Skeletal muscle tissue (tissue), 4 donors: ENCODE results near the gene ANKMY1. TPM values are rescaled to one million over a fixed set of nuclear protein-coding genes. Genes with fewer than 3 reads are reported as not detected.
A peak's percentile ranks its signal among the peaks of the same experiment; 100 is the strongest.

Experiments
- H3K27ac ChIP-seq: one replicate; pipeline ENCODE4 v1.7.0; 2013; ENCODE audit warnings: mild to moderate bottlenecking, low read depth, low read length, inconsistent platforms
- H3K27me3 ChIP-seq, 3 donors: one replicate each; pipeline ENCODE4 v1.7.0; 2013; ENCODE audit warnings: low read length in 3 of 3; ENCODE audit not compliant: control insufficient read depth in 3 of 3, insufficient read depth in 3 of 3
- H3K36me3 ChIP-seq, 3 donors: one replicate each; pipeline ENCODE4 v1.7.0; 2013; ENCODE audit warnings: low read length in 3 of 3; ENCODE audit not compliant: control insufficient read depth in 3 of 3, insufficient read depth in 3 of 3
- H3K4me1 ChIP-seq, 3 donors: one replicate each; pipeline ENCODE4 v1.7.0; 2013; ENCODE audit warnings: low read length in 3 of 3, mild to moderate bottlenecking in 3 of 3; ENCODE audit not compliant: control insufficient read depth in 3 of 3, insufficient read depth in 3 of 3
- H3K4me3 ChIP-seq, 3 donors: one replicate each; pipeline ENCODE4 v1.7.0; 2013; ENCODE audit warnings: low read length in 3 of 3
- H3K9ac ChIP-seq, 3 donors: one replicate each; pipeline ENCODE4 v1.7.0; 2013; ENCODE audit warnings: low read length in 3 of 3, mild to moderate bottlenecking in 3 of 3, moderate library complexity in 2 of 3, low read depth in 1 of 3
- H3K9me3 ChIP-seq, 3 donors: one replicate each; pipeline ENCODE4 v1.7.0; 2013; ENCODE audit warnings: low read length in 3 of 3; ENCODE audit not compliant: control insufficient read depth in 3 of 3
- total RNA-seq: library from RNA; depleted of rRNA; stranded (reverse); fragments of >200 nt; gene quantifications from one replicate; pipeline ENCODE4 v1.2.3, GENCODE V29; 2014
- donor health status: Osteomylitis.

Gene ANKMY1
- total RNA-seq, 1 donor from 2014 or later: 5.2 TPM

DNA sequence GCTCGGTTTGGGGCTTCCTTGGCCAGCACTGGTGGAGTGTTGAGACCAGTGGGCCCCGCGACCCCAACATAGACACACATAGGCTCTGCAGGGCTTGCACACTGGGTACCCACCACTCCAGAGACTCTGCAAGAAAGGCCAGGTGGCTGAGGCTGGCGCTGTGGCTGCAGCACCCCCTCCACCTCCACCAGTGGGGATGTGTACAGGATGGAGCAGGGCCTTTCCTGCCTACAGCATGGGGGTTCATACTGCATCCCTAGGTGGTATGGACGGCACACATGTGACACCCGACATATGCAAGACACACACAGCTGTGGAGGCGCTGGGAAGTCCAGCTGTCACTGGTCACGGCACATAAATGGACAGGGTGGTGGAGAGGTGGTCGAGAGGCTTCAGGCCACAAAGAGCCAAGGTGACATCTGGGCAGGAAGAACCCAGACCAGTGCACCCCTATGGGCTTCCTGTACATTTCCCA lies 11.8 kb upstream of the ANKMY1 start:
- H3K9me3 ChIP-seq: no peaks in the 10 kb centered on the region
- no peaks in the 10 kb centered on the region for H3K27me3 ChIP-seq
- H3K36me3 ChIP-seq: peaks cover 1 to 11% (median 5%) of the 10 kb centered on the region in 3 donors
- H3K27ac ChIP-seq: no peak overlapping the region
- H3K9ac ChIP-seq: peak overlapping the region; percentile 47 to 88 (median 74)
- peak overlapping the region; percentile 79 to 83 (median 83) for H3K4me3 ChIP-seq
- peaks cover 35 to 54% (median 47%) of the 10 kb centered on the region in 3 donors for H3K4me1 ChIP-seq

DNA sequence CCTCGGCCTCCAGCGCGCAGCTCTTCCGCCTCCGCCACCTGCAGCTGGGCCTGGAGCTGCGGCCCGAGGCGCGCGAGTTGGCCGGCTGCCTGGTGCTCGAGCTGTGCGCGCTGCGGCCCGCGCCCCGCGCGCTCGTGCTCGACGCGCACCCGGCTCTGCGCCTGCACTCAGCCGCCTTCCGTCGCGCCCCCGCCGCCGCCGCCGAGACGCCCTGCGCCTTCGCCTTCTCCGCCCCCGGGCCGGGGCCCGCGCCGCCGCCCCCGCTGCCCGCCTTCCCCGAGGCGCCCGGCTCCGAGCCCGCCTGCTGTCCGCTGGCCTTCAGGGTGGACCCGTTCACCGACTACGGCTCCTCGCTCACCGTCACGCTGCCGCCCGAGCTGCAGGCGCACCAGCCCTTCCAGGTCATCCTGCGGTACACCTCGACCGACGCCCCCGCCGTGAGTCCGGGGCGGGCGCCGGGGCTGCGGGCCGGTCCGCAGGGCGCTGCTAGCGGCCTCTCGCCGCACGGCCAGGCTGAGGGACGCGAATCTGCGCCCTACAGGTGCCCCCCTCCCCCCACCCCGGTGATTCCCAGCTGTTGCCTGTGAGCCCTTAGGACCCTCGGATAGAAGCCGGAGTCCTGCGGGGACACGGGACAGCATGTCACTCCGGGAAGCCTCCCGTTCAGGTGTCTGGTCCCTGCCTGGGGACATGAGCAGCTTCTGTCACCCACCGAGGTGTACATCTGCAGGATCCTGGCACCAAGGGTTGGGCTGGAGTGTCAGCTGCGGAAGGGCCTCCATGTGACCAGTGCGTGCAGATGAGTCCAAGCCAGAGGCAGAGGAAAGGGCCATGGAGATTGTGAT lies 11.1 kb upstream of the ANKMY1 start:
- Histone ChIP-seq H3K27ac (no peak overlapping the region), H3K27me3 (no peaks in the 10 kb centered on the region), H3K4me1 (peaks cover 35 to 54% (median 47%) of the 10 kb centered on the region in 3 donors), H3K9ac (peak overlapping the region; percentile 72 to 88 (median 74)), H3K36me3 (peaks cover 4 to 7% (median 4%) of the 10 kb centered on the region in 3 donors), H3K9me3 (no peaks in the 10 kb centered on the region), H3K4me3 (peak overlapping the region; percentile 79 to 83 (median 83))

DNA sequence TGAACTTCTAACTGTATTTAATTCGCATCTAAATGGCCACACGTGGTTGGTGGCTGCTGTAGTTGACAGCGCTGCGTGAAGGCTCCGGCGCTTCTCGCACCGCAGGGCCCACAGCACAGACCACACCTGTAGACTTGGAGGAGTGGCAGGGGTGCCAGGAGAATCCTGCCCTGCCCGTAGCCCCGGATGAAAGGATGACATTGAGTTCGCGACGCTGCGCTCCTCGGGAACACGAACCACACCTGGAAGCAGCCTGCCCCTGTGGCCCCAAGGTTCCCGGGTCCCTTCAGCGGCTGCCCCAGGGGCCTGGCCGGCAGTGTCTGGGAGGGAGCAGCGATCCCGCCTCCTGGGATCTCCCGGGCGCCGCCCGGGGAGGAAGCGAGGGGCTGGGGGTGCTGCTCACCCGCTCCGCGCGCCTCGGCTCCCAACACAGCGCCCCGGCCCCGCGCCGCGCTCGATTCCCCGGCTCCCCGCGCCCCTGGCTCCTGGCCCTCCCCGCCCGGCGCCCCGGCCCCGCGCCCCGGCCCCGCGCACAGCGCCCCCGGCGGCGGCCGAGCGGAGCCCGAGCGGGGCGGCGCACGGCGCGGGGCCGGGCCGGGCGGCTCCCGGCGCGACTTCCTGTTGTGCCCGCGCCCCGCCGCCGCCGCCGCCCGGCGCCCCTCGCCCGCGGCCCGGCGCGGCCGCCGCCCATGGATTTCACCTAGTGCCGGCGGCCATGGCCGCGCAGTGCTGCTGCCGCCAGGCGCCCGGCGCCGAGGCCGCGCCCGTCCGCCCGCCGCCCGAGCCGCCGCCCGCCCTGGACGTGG lies 10.3 kb upstream of the ANKMY1 start, which contains the start of gene RNPEPL1:
Gene RNPEPL1, plus strand, starts transcription at position 613 of the 806 bp plus-strand sequence. Its CDS starts 103 bp downstream, at position 716.
- Histone ChIP-seq H3K36me3 (peaks cover 4 to 7% (median 6%) of the 10 kb centered on the region in 3 donors), H3K9ac (peak within 1 kb of the TSS; percentile 75 to 88 (median 78)), H3K4me3 (peak within 1 kb of the TSS; percentile 79 to 83 (median 83)), H3K27ac (peak within 1 kb of the TSS; percentile 64), H3K9me3 (no peaks in the 10 kb centered on the region), H3K4me1 (peaks cover 35 to 54% (median 47%) of the 10 kb centered on the region in 3 donors), H3K27me3 (no peaks in the 10 kb centered on the region)

DNA sequence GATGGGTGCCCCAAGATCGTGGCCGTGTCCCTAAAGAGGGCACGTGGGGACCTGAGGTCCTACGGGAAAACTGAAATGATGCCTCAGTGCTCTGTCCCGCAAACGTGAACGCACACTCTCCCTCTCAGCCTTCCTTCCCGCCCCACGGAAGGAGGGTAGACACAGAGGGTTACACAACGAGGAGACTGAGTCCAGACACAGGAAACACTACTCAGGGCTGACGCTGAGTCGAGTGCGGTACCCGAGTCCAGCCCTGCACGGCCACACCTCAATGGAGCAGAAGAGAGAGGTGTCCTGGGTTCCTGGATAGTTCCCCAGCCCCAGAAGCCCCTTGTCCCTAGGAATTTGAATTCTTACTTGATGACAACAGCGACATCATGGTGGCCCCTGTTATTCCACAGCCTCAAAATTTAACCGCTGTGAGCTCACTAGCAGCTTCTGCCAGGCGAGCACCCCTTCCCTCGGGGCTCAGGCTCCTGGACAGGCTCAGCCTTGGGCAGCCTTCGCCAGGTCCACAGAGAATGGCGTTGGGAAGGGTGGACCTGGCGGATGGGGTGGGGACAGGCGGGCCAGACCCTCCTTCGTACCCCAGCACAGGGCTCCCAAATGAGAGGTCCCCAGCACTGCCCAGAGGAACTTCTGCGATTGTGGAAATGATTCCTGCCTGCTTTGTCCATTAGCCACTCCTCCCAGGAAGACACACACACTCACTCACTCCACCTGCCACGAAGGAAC lies 9.5 kb upstream of the ANKMY1 start:
- Histone ChIP-seq H3K27ac (peak overlapping the region; percentile 64), H3K9me3 (no peaks in the 10 kb centered on the region), H3K36me3 (peaks cover 2 to 12% (median 6%) of the 10 kb centered on the region in 3 donors), H3K4me1 (peaks cover 39 to 54% (median 47%) of the 10 kb centered on the region in 3 donors), H3K27me3 (no peaks in the 10 kb centered on the region), H3K4me3 (peak overlapping the region; percentile 72 to 82 (median 74)), H3K9ac (peak overlapping the region; percentile 75 to 82 (median 78))

DNA sequence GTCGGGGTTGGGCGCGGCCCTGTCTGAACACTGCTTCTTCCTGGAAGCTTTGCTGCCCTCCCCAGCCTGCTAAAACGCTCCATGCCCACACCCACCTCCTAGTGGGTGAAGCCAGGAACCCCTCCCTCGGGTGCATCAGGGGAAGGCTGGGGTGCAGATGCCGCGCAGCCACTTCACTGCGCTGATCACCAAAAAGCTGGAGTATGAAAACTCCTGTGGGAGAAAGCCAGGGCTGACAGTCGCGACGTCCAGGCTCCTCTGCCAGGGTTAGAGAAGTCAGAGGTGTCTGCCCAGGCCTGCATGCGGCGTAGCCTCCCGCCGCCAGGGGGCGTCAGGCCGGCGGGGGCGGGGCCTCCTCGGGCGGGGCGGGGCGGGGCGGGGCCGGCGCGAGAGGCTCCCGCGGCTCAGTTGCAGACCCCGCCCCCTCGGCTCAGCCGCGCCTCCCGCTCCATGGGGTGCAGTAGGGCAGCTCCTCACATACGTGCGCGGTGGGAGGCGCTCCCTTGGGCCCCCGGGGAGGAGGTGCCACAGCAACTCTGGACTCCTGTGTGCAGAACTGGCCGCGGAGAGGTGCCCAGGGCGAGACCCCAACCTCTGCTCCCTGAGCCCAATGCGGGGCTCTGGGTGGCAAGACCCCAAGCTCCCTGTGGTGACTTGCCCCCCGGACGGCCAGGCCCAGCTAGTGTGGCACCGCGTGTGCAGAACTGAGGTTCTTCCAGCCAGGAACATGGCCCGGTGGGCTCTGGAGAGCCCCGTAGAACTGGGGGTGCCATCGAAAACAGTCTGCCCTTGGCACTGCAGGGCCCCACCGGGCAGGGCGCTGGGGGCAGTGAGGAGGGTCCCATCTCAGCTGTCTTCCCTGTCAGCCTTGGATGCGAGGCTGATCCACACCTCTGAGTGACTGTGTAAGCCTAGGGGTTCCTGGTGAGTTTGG lies 8.7 kb upstream of the ANKMY1 start:
- Histone ChIP-seq H3K4me1 (peaks cover 43 to 59% (median 52%) of the 10 kb centered on the region in 3 donors), H3K9me3 (no peaks in the 10 kb centered on the region)

DNA sequence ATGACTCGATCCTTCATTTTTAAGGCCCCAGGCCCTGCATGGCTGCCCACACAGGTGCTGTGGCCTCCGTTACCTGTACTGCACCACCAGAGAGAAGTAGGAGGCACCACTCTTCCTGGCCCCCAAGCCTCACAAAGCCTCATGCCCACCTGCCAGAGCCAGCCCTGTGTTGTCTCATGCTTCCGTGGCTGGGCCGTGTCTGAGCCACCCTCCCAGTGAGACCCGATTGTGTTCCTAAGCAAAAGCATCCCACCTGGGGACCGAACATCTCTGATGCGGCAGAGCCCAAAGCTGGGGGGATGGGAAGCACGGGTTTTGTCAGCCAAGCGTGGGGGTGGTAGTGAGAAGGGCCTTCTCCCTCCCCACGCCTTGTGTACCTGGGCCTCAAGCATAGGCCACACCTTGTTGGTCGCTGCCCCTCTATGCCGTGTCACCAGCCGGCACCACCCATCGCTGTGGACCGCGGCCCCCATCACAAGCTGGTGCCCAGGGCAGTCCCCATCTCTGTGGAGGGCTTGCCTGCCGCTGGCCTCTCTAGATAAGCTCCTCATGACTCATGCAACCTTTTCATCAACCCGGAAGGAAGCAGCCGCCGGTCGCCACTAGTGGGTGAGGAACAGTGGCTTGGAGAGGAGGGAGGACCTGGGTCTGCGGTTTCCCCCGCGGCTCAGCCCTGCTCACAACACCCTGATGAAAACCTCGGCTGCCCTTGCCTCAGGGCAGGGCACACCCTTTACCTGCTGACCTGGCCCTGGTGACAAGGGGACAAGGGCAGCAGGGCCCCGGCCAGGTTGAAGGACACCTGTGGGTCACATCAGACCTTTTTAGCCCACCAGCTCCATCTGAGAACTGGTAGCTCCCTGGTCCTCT lies 7.8 kb upstream of the ANKMY1 start:
- peaks cover 47 to 56% (median 53%) of the 10 kb centered on the region in 3 donors for H3K4me1 ChIP-seq
- no peaks in the 10 kb centered on the region for H3K27me3 ChIP-seq
- H3K4me3 ChIP-seq: peak overlapping the region; percentile 38 to 61 (median 61)
- H3K9ac ChIP-seq: peak overlapping the region; percentile 51 to 77 (median 60)
- peaks cover 0 to 14% (median 6%) of the 10 kb centered on the region in 3 donors for H3K36me3 ChIP-seq
- H3K27ac ChIP-seq: peak overlapping the region; percentile 66
- no peaks in the 10 kb centered on the region for H3K9me3 ChIP-seq

More for the DNA sequence above, 8.7 kb upstream of the ANKMY1 start:
- Histone ChIP-seq H3K4me3 (peak overlapping the region; percentile 72 to 82 (median 74)), H3K27me3 (no peaks in the 10 kb centered on the region), H3K36me3 (peaks cover 0 to 14% (median 6%) of the 10 kb centered on the region in 3 donors), H3K9ac (peak overlapping the region; percentile 75 to 82 (median 78)), H3K27ac (peak overlapping the region; percentile 66)

DNA sequence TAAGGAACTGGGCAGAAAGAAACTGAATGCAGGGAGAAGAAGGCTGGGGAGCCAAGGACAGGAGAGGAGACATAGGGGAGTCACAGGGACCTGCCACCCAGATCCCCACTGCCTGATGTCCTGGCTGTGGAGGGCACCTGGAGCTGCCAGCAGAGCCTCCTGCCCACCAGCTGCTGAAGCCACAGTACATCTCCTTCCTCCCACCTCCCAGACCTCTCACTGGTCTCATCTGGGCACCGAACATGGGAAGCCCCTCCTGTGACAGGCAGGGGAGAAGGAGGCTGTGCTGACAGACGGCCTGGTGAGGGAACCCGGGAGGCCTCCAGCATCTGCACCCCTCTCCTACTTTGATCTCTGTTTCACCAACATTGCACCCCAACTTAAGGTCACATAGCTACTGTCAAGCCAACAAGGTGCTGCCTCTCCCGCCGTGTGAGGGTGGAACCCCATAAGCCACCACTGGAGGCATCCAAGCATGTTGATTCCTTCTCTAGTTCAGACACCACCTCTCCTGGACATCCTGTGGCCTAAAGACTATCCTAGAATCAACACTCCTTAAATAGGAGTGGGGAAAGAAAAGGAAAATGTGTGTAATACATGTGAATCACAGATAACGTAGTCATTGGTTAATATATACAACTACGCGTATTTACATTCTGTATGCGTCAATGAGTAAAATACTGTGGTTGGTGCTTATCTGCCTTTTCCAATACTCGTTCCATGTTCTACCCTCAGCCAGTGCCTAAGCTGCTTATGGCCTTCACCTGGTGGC lies 7.0 kb upstream of the ANKMY1 start:
- Histone ChIP-seq H3K27me3 (no peaks in the 10 kb centered on the region), H3K9ac (peak overlapping the region in 1 of 3 donors; percentile 50), H3K36me3 (peaks cover 0 to 14% (median 6%) of the 10 kb centered on the region in 3 donors), H3K4me1 (peaks cover 43 to 53% (median 49%) of the 10 kb centered on the region in 3 donors), H3K4me3 (no peak overlapping the region), H3K27ac (peak overlapping the region; percentile 66), H3K9me3 (no peaks in the 10 kb centered on the region)
